Measurements from ENCODE around the gene CCNT2. TPM values are rescaled to one million over a fixed set of nuclear protein-coding genes. Genes with fewer than 3 reads are reported as not detected.

The CCNT2 gene
- total and polyA plus RNA-seq, 8 donors = 29.3 to 91.4 (median 83.7) TPM

- intact Hi-C loops (cut with DNase I) = no loop called here
- no peak overlapping the region for H3K27ac ChIP-seq
- no peak for ATAC-seq
- no peaks in the 10 kb centered on the region for H3K9me3 ChIP-seq
- no peaks in the 10 kb centered on the region for H3K36me3 ChIP-seq
- TF ChIP-seq, protein P1, sequence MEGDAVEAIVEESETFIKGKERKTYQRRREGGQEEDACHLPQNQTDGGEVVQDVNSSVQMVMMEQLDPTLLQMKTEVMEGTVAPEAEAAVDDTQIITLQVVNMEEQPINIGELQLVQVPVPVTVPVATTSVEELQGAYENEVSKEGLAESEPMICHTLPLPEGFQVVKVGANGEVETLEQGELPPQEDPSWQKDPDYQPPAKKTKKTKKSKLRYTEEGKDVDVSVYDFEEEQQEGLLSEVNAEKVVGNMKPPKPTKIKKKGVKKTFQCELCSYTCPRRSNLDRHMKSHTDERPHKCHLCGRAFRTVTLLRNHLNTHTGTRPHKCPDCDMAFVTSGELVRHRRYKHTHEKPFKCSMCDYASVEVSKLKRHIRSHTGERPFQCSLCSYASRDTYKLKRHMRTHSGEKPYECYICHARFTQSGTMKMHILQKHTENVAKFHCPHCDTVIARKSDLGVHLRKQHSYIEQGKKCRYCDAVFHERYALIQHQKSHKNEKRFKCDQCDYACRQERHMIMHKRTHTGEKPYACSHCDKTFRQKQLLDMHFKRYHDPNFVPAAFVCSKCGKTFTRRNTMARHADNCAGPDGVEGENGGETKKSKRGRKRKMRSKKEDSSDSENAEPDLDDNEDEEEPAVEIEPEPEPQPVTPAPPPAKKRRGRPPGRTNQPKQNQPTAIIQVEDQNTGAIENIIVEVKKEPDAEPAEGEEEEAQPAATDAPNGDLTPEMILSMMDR (IDR thresholded peaks at IDR 0.05) = no peak
- DNase-seq = no peak
- H3K27me3 ChIP-seq = no peaks in the 10 kb centered on the region
- no peaks in the 10 kb centered on the region for H3K4me1 ChIP-seq
- H3K4me3 ChIP-seq = no peak overlapping the region
Observed at GRCh38 chr2:134910763-134911399, 7.7 kb upstream of the CCNT2 start.

DNA sequence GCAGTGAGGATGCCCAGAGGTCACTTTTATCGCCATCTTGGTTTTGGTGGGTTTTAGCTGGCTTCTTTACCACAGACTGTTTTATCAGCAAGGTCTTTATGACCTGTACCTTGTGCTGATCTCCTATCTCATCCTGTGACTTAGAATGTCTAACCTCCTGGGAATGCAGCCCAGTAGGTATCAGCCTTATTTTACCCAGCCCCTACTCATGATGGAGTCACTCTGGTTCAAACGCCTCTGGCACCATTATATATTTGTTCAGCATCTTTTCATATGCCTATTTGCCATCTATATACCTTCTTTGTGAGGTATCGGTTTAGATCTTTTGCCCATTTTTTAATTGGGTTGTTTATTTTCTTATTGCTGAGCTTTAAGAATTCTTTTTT lies 7.2 kb upstream of the CCNT2 start:
- Histone ChIP-seq H3K4me3 (no peak overlapping the region), H3K27ac (no peak overlapping the region), H3K27me3 (no peaks in the 10 kb centered on the region), H3K4me1 (no peaks in the 10 kb centered on the region), H3K36me3 (no peaks in the 10 kb centered on the region), H3K9me3 (no peaks in the 10 kb centered on the region)
- TF ChIP-seq, protein P1 (IDR thresholded peaks at IDR 0.05) = no peak
- intact Hi-C loops (cut with DNase I) = no loop called here
- no peak for ATAC-seq
- no peak for DNase-seq

GRCh38 chr2:134912361-134912760 lies 6.3 kb upstream of the CCNT2 start:
- no peaks in the 10 kb centered on the region for H3K27me3 ChIP-seq
- DNase-seq = no peak
- no peak overlapping the region for H3K27ac ChIP-seq
- intact Hi-C loops (cut with DNase I) = no loop called here
- no peaks in the 10 kb centered on the region for H3K36me3 ChIP-seq
- no peak overlapping the region for H3K4me3 ChIP-seq
- ATAC-seq = no peak
- H3K9me3 ChIP-seq = no peaks in the 10 kb centered on the region
- peaks cover 3 to 4% of the 10 kb centered on the region in 2 donors for H3K4me1 ChIP-seq
- TF ChIP-seq, protein P1 (IDR thresholded peaks at IDR 0.05) = no peak

DNA sequence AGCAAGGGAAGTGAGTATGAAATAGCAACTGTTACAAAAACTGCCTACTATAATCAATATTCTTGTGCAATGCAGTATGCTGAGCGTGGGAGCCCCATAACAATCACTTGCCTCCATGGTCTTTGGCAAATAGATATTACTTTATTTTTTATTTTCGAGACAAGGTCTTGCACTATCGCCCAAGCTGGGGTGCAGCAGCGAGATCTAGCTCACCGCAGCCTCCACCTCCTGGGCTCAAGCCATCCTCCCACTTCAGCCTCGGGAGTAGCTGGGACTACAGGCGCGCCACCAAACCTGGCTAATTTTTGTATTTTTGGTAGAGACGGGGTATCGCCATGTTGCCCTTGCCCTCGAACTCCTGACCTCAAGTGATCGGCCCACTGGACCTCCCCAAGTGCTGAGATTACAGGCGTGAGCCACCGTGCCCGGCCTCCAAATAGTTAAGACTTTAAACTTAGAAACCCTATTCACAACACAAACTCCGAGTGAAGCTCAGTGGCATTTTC lies 1.2 kb upstream of the CCNT2 start:
- peak overlapping the region; percentile 45 to 97 for H3K4me3 ChIP-seq
- H3K27ac ChIP-seq = peak overlapping the region; percentile 91 to 99
- TF ChIP-seq, protein P1 (IDR thresholded peaks at IDR 0.05) = no peak
- ATAC-seq = peak; percentile 0
- DNase-seq = peak; percentile 2 to 65 (median 24)
- H3K4me1 ChIP-seq = peaks cover 22 to 33% of the 10 kb centered on the region in 2 donors
- intact Hi-C loops (cut with DNase I) = no loop called here
- no peaks in the 10 kb centered on the region for H3K36me3 ChIP-seq
- no peaks in the 10 kb centered on the region for H3K27me3 ChIP-seq
- no peaks in the 10 kb centered on the region for H3K9me3 ChIP-seq

DNA sequence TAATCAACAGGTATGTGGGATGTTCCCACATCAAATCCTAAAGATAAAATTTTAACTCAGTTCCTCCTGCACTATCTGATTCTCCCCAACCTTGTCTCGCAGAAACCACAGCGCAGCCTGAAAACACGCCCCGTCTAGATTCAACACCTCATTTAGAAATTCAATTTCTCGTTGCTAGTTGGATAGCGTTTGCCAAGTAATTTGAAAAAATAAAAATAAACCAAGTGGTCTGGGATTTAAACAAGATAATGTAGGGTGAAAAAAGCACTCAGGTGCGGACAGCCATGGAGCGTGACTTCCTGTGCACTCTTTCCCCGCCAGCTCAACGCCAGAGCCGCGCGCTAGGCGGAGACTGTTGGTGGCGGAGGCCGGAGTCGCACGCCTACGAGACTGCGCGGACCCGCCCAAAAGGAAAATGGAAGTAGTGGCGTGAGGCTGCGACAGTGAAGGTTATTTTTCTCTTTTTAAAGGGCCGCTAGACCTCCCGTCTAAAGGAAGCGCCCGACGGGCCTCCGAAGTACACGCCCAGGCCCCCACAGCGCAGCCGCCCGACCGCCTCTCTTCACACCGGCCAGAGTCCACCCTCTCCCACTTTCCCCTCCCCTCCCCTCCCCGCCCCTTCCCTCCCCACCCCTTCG lies 615 bp upstream of the CCNT2 start:
- Histone ChIP-seq H3K9me3 (no peaks in the 10 kb centered on the region), H3K4me1 (peaks cover 22 to 39% of the 10 kb centered on the region in 2 donors), H3K27ac (peak overlapping the region; percentile 91 to 99), H3K4me3 (peak overlapping the region; percentile 45 to 97), H3K27me3 (no peaks in the 10 kb centered on the region), H3K36me3 (no peaks in the 10 kb centered on the region)
- intact Hi-C loops (cut with DNase I) = no loop called here
- TF ChIP-seq, protein P1 (IDR thresholded peaks at IDR 0.05) = peak in 1 of 2 donors; percentile 22
- DNase-seq (peak in 2 of 4 donors; percentile 89 to 96), ATAC-seq (peak; percentile 85)

Measured in left lung (tissue), 10 donors.